GM12878 (cell line): ENCODE measurements around the gene CDHR5.

Experiments
- ATF2 ChIP-seq: IDR thresholded peaks from 2 replicates; pipeline ENCODE4 v1.6.1; 2012; ENCODE audit warnings: low read length, inconsistent platforms
- FOXM1 ChIP-seq: IDR thresholded peaks from 2 replicates; pipeline ENCODE4 v1.6.1; 2012; ENCODE audit warnings: low read depth, mild to moderate bottlenecking, inconsistent platforms, low read length, moderate library complexity
- NR2C2 ChIP-seq: IDR thresholded peaks from 2 replicates; pipeline ENCODE4 v1.6.1; 2011; ENCODE audit warnings: borderline replicate concordance, low read depth; ENCODE audit not compliant: control insufficient read depth, insufficient read length
- ZNF24 ChIP-seq: fragments of 450-650 bp; IDR thresholded peaks from 2 replicates; pipeline ENCODE4 v1.6.1; 2017; ENCODE audit warnings: antibody characterized with exemption, mild to moderate bottlenecking

GRCh38 chr11:674406-674805 lies 49.7 kb upstream of the CDHR5 start:
- no peak for TF ChIP-seq ZNF24
- TF ChIP-seq NR2C2 = no peak
- TF ChIP-seq FOXM1 = no peak
- no peak for TF ChIP-seq ATF2
